Astrocyte (in vitro differentiated cells and primary cell): ENCODE results near the gene DHH. TPM values are rescaled to one million over a fixed set of nuclear protein-coding genes. Genes with fewer than 3 reads are reported as not detected.

ENCODE experiments used
- DNase-seq: peaks from one replicate; pipeline ENCODE4 v3.0.0-alpha.2; 2010; ENCODE audit warnings: low read depth
- FAIRE-seq: peaks from 2 replicates; lab custom pipeline; 2011; peaks lifted over from hg19 to GRCh38; lab: Jason Lieb, UNC
- H2AFZ ChIP-seq: 2 replicates; pipeline ENCODE4 v1.6.0; 2012; ENCODE audit warnings: low read depth, low read length, inconsistent platforms
- H3K27ac ChIP-seq: 2 replicates; pipeline ENCODE4 v1.5.1; 2011; ENCODE audit warnings: low read depth, low read length, inconsistent platforms
- H3K27me3 ChIP-seq: 2 replicates; pipeline ENCODE4 v1.6.0; 2011; ENCODE audit warnings: low read length, inconsistent platforms; ENCODE audit not compliant: insufficient read depth
- H3K36me3 ChIP-seq: 2 replicates; pipeline ENCODE4 v1.5.1; 2011; ENCODE audit warnings: low read length, inconsistent platforms; ENCODE audit not compliant: insufficient read depth
- H3K4me1 ChIP-seq: 2 replicates; pipeline ENCODE4 v1.5.1; 2011; ENCODE audit warnings: low read length, inconsistent platforms; ENCODE audit not compliant: insufficient read depth
- H3K4me2 ChIP-seq: 2 replicates; pipeline ENCODE4 v1.6.0; 2012; ENCODE audit warnings: low read length, inconsistent platforms
- H3K4me3 ChIP-seq: 2 replicates; pipeline ENCODE4 v1.5.1; 2011; ENCODE audit warnings: low read depth, mild to moderate bottlenecking, low read length, inconsistent platforms; ENCODE audit not compliant: insufficient read depth
- H3K79me2 ChIP-seq: 2 replicates; pipeline ENCODE4 v1.6.0; 2012; ENCODE audit warnings: mild to moderate bottlenecking, low read length, inconsistent platforms; ENCODE audit not compliant: insufficient read depth
- H3K9ac ChIP-seq: 2 replicates; pipeline ENCODE4 v1.6.0; 2012; ENCODE audit warnings: mild to moderate bottlenecking, low read length, inconsistent platforms
- H3K9me3 ChIP-seq: 2 replicates; pipeline ENCODE4 v1.5.1; 2012; ENCODE audit warnings: low read depth, mild to moderate bottlenecking, low read length, inconsistent platforms; ENCODE audit not compliant: insufficient read depth
- H4K20me1 ChIP-seq: 2 replicates; pipeline ENCODE4 v1.6.0; 2012; ENCODE audit warnings: low read length, inconsistent platforms; ENCODE audit not compliant: insufficient read depth
- H3K27ac Mint-ChIP-seq: one replicate; pipeline ENCODE4 v1.8.0; 2021; ENCODE audit warnings: mild to moderate bottlenecking, mixed read lengths; ENCODE audit not compliant: unreplicated experiment
- H3K27me3 Mint-ChIP-seq: one replicate; pipeline ENCODE4 v1.8.0; 2021; ENCODE audit warnings: low read depth, mixed read lengths; ENCODE audit not compliant: unreplicated experiment
- H3K36me3 Mint-ChIP-seq: one replicate; pipeline ENCODE4 v1.8.0; 2021; ENCODE audit warnings: low read depth, mixed read lengths; ENCODE audit not compliant: unreplicated experiment
- H3K4me1 Mint-ChIP-seq: one replicate; pipeline ENCODE4 v1.8.0; 2021; ENCODE audit warnings: low read depth, mixed read lengths; ENCODE audit not compliant: unreplicated experiment
- H3K4me3 Mint-ChIP-seq: one replicate; pipeline ENCODE4 v1.8.0; 2021; ENCODE audit warnings: mild to moderate bottlenecking, moderate library complexity, mixed read lengths; ENCODE audit not compliant: unreplicated experiment
- H3K9me3 Mint-ChIP-seq: one replicate; pipeline ENCODE4 v1.8.0; 2021; ENCODE audit warnings: mild to moderate bottlenecking, mixed read lengths; ENCODE audit not compliant: unreplicated experiment
- EZH2 ChIP-seq: IDR thresholded peaks from 2 replicates; pipeline ENCODE4 v1.6.1; 2012; ENCODE audit warnings: mild to moderate bottlenecking, low read length, inconsistent platforms; ENCODE audit not compliant: insufficient read depth
- total RNA-seq: library from RNA; stranded (reverse); gene quantifications from 2 replicates; pipeline ENCODE4 v1.2.1, GENCODE V29; 2021
- TF ChIP-seq, protein P1 (sequence below): IDR thresholded peaks from 2 replicates; pipeline ENCODE4 v1.5.1; 2011; ENCODE audit warnings: low read depth, mild to moderate bottlenecking, inconsistent platforms, low read length, moderate library complexity; ENCODE audit not compliant: insufficient read depth

The DHH gene
- total RNA-seq, 1 donor from 2014 or later: 0.16 TPM

DNA sequence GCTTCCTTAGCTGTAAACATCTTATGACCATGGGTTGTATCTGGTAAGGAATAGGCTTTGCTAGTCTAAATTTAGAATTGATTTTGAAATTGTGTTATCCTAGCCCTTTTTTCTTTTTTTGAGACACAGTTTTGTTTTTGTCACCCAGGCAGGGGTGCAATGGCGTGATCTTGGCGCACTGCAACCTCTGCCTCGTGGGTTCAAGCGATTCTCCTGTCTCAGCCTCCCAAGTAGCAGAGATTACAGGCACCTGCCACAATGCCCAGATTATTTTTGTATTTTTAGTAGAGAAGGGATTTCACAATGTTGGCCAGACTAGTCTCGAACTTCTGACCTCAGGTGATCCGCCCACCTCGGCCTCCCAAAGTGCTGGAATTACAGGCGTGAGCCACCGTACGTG, 39.0 kb upstream of the DHH start:
- FAIRE-seq (no peak), DNase-seq (no peak)
- H3K36me3 Mint-ChIP-seq: peaks cover 14% of the 10 kb centered on the region
- Histone ChIP-seq H3K27me3 (no peaks in the 10 kb centered on the region), H3K27ac (no peak overlapping the region), H4K20me1 (peaks cover 19% of the 10 kb centered on the region), H3K9me3 (no peaks in the 10 kb centered on the region), H3K36me3 (peaks cover 14% of the 10 kb centered on the region), H3K79me2 (peaks cover 46% of the 10 kb centered on the region), H3K9ac (no peak overlapping the region), H2AFZ (no peak overlapping the region), H3K4me2 (peak overlapping the region; percentile 87), H3K4me1 (peaks cover 17% of the 10 kb centered on the region), H3K4me3 (no peak overlapping the region)
- H3K4me1 Mint-ChIP-seq: peaks cover 16% of the 10 kb centered on the region
- peak overlapping the region; percentile 72 for H3K27ac Mint-ChIP-seq
- TF ChIP-seq EZH2: no peak
- TF ChIP-seq, protein P1, sequence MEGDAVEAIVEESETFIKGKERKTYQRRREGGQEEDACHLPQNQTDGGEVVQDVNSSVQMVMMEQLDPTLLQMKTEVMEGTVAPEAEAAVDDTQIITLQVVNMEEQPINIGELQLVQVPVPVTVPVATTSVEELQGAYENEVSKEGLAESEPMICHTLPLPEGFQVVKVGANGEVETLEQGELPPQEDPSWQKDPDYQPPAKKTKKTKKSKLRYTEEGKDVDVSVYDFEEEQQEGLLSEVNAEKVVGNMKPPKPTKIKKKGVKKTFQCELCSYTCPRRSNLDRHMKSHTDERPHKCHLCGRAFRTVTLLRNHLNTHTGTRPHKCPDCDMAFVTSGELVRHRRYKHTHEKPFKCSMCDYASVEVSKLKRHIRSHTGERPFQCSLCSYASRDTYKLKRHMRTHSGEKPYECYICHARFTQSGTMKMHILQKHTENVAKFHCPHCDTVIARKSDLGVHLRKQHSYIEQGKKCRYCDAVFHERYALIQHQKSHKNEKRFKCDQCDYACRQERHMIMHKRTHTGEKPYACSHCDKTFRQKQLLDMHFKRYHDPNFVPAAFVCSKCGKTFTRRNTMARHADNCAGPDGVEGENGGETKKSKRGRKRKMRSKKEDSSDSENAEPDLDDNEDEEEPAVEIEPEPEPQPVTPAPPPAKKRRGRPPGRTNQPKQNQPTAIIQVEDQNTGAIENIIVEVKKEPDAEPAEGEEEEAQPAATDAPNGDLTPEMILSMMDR: no peak
- H3K4me3 Mint-ChIP-seq: no peak overlapping the region
- no peaks in the 10 kb centered on the region for H3K27me3 Mint-ChIP-seq
- H3K9me3 Mint-ChIP-seq: no peaks in the 10 kb centered on the region

DNA sequence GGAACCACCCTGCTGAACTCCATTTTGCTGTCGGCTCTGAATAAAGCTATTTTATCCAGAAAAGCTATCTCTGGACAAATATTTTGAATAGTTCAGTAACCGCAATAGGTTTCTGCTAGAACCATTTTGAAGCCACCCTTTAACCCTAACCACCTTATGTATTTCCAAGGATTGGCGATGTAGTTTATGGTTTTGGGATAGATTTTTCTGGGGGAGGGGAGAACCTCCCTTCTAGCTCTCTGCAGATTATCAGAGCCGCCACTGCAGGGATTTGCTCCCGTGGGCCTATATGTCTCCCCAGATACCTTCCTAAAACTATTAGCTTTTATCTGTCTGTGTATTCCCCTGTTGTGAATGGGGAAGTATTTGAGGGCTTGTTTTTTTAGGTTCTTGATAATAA, 38.4 kb upstream of the DHH start:
- no peak overlapping the region for H3K4me3 ChIP-seq
- H3K4me1 ChIP-seq: peaks cover 17% of the 10 kb centered on the region
- no peak overlapping the region for H3K27ac Mint-ChIP-seq
- TF ChIP-seq, protein P1: no peak
- no peak for TF ChIP-seq EZH2
- peaks cover 14% of the 10 kb centered on the region for H3K36me3 ChIP-seq
- no peak for FAIRE-seq
- peaks cover 46% of the 10 kb centered on the region for H3K79me2 ChIP-seq
- H3K4me3 Mint-ChIP-seq: no peak overlapping the region
- H3K9ac ChIP-seq: peak overlapping the region; percentile 36
- peaks cover 15% of the 10 kb centered on the region for H3K36me3 Mint-ChIP-seq
- peak overlapping the region; percentile 87 for H3K4me2 ChIP-seq
- H3K27me3 ChIP-seq: no peaks in the 10 kb centered on the region
- no peaks in the 10 kb centered on the region for H3K27me3 Mint-ChIP-seq
- peaks cover 20% of the 10 kb centered on the region for H4K20me1 ChIP-seq
- H3K9me3 Mint-ChIP-seq: no peaks in the 10 kb centered on the region
- DNase-seq: no peak
- no peak overlapping the region for H3K27ac ChIP-seq
- peaks cover 17% of the 10 kb centered on the region for H3K4me1 Mint-ChIP-seq
- H2AFZ ChIP-seq: peak overlapping the region; percentile 8
- H3K9me3 ChIP-seq: no peaks in the 10 kb centered on the region

DNA sequence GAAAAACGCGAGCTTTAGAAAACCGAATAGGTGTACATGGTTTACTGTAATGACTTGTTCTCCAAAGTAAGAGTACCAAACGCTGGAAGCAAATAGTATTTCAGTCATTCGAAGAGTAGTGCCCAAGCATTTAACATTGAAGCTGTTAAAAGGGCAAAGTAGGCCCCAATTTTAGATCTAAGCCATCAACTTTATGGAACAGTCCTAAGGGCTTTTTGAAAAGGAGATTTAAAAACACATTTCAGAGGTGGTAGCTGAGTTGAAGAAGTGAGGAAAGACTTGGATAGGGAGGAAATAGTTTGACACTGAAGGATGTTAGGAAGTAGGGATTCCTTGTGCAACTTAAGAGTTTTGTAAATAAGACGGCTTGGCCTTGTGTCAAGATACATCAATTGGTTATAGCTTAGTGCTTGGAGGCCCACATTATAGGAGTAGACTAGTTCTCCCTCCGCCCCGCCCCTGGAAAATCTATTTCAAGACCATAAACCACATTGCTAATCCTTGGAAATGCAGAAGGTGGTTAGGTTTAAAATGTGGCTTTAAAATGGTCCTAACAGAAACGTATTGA, 37.4 kb upstream of the DHH start:
- peak overlapping the region; percentile 83 for H2AFZ ChIP-seq
- H3K27ac Mint-ChIP-seq: peak overlapping the region; percentile 34
- peaks cover 17% of the 10 kb centered on the region for H3K4me1 ChIP-seq
- peaks cover 23% of the 10 kb centered on the region for H3K36me3 ChIP-seq
- no peak for TF ChIP-seq EZH2
- TF ChIP-seq, protein P1: no peak
- no peaks in the 10 kb centered on the region for H3K27me3 Mint-ChIP-seq
- peak overlapping the region; percentile 83 for H3K4me3 Mint-ChIP-seq
- peak overlapping the region; percentile 67 for H3K4me3 ChIP-seq
- peak overlapping the region; percentile 77 for H3K9ac ChIP-seq
- peak overlapping the region; percentile 87 for H3K4me2 ChIP-seq
- peaks cover 30% of the 10 kb centered on the region for H4K20me1 ChIP-seq
- H3K79me2 ChIP-seq: peaks cover 46% of the 10 kb centered on the region
- no peaks in the 10 kb centered on the region for H3K27me3 ChIP-seq
- FAIRE-seq (no peak), DNase-seq (peak; percentile 47)
- H3K36me3 Mint-ChIP-seq: peaks cover 25% of the 10 kb centered on the region
- no peaks in the 10 kb centered on the region for H3K9me3 ChIP-seq
- peak overlapping the region; percentile 60 for H3K27ac ChIP-seq
- H3K4me1 Mint-ChIP-seq: peaks cover 27% of the 10 kb centered on the region
- H3K9me3 Mint-ChIP-seq: no peaks in the 10 kb centered on the region
